Upper lobe of right lung (tissue), 1 donor: ENCODE results near the gene GEMIN7. TPM values are rescaled to one million over a fixed set of nuclear protein-coding genes. Genes with fewer than 3 reads are reported as not detected.

Experiments used
- ATAC-seq: fragments of 200-7000 bp; cut with Tn5 transposase; one replicate; pipeline ENCODE4 v1.9.1; 2020; ENCODE audit warnings: mild to moderate bottlenecking, moderate library complexity
- DNase-seq: peaks from one replicate; pipeline ENCODE4 v3.0.0-alpha.2; 2020
- H3K27ac ChIP-seq: fragments of 200-600 bp; one replicate; pipeline ENCODE4 v1.8.0; 2022
- H3K27me3 ChIP-seq: fragments of 200-600 bp; one replicate; pipeline ENCODE4 v1.8.0; 2022; ENCODE audit warnings: mild to moderate bottlenecking
- H3K36me3 ChIP-seq: fragments of 200-600 bp; one replicate; pipeline ENCODE4 v1.8.0; 2022
- H3K4me1 ChIP-seq: fragments of 200-600 bp; one replicate; pipeline ENCODE4 v1.8.0; 2022
- H3K4me3 ChIP-seq: fragments of 200-600 bp; one replicate; pipeline ENCODE4 v1.8.0; 2022; ENCODE audit warnings: mild to moderate bottlenecking
- H3K9me3 ChIP-seq: fragments of 200-600 bp; one replicate; pipeline ENCODE4 v1.8.0; 2022
- intact Hi-C: fragments of 100-400 bp; cut with DNase I; formaldehyde crosslinking; loops from one replicate; pipeline ENCODE4 v1.11.0; 2022
- total RNA-seq: library from RNA; stranded (reverse); fragmentation: NEBNext Ultra II Directional; extraction: Animal tissue kit (Norgen Biotek cat#: 25700); gene quantifications from one replicate; pipeline ENCODE4 v1.2.1, GENCODE V29; 2021
- TF ChIP-seq, protein P1 (sequence below): fragments of 200-600 bp; IDR thresholded peaks from one replicate; pipeline ENCODE4 v1.8.0; 2022; ENCODE audit warnings: antibody characterized with exemption
- donor health status: DM: no; HTN: yes; CAD: no; lungs with severe emphysema.

The GEMIN7 gene
- total RNA-seq, 1 donor from 2014 or later = 14.9 TPM

DNA sequence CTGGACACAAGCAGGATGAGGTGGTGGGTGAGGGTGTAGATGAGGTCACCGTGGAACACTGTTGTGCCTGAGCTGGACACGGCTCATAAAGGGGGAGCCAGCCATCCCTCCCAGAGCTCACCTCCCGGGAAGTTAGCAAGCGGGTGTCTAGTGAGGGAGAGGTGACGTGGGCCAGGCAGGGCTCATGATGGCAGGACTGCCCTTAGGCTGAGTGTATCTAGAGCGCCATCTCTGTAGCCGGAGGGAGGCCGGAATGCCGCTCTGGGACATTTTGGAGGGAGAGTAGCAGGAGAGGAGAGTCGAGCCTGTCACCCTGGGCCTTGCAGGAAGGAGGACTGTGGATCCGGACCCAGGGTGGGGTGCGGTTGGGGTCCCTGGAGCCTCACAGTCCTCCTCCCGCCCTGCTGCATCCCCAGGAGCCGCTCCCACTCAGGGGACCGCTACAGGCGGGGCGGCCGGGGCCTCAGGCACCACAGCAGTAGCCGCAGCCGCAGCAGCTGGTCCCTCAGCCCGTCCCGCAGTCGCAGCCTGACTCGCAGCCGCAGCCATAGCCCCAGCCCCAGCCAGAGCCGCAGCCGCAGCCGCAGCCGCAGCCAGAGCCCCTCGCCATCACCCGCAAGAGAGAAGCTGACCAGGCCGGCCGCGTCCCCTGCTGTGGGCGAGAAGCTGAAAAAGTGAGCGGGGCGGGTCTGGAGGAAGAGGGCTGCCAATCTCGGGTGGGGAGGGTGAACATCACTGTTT, 12.0 kb upstream of the GEMIN7 start:
- ATAC-seq (no peak), DNase-seq (no peak)
- Histone ChIP-seq H3K4me1 (no peaks in the 10 kb centered on the region), H3K9me3 (no peaks in the 10 kb centered on the region), H3K27ac (no peak overlapping the region), H3K36me3 (peaks cover 96% of the 10 kb centered on the region), H3K4me3 (no peak overlapping the region), H3K27me3 (no peaks in the 10 kb centered on the region)
- intact Hi-C loops = no loop called here
- TF ChIP-seq, protein P1, sequence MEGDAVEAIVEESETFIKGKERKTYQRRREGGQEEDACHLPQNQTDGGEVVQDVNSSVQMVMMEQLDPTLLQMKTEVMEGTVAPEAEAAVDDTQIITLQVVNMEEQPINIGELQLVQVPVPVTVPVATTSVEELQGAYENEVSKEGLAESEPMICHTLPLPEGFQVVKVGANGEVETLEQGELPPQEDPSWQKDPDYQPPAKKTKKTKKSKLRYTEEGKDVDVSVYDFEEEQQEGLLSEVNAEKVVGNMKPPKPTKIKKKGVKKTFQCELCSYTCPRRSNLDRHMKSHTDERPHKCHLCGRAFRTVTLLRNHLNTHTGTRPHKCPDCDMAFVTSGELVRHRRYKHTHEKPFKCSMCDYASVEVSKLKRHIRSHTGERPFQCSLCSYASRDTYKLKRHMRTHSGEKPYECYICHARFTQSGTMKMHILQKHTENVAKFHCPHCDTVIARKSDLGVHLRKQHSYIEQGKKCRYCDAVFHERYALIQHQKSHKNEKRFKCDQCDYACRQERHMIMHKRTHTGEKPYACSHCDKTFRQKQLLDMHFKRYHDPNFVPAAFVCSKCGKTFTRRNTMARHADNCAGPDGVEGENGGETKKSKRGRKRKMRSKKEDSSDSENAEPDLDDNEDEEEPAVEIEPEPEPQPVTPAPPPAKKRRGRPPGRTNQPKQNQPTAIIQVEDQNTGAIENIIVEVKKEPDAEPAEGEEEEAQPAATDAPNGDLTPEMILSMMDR = no peak

DNA sequence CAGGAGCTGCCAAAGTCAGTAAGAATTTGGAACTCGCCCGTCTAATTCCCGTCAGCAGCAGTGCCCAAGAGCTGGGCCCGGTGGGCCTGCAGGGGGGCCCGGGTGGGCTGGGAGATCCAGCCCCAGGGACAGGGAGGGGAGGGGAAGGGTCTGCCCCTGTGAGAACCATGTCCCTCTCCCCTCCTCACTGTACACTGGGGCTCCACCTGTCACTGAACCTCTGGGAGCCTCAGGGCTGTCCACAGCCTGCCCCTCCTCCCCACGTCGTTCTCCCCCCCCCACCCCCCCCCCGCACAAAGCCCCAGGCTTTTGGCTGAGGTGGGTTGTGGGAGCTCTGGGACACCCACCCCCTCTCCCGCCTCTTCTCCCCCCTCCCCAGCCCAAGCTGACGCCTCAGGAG, 11.0 kb upstream of the GEMIN7 start:
- DNase-seq (no peak), ATAC-seq (no peak)
- no peaks in the 10 kb centered on the region for H3K4me1 ChIP-seq
- H3K9me3 ChIP-seq = no peaks in the 10 kb centered on the region
- H3K27me3 ChIP-seq = no peaks in the 10 kb centered on the region
- TF ChIP-seq, protein P1 = no peak
- intact Hi-C loops = no loop called here
- peaks cover 88% of the 10 kb centered on the region for H3K36me3 ChIP-seq
- no peak overlapping the region for H3K4me3 ChIP-seq
- H3K27ac ChIP-seq = no peak overlapping the region

DNA sequence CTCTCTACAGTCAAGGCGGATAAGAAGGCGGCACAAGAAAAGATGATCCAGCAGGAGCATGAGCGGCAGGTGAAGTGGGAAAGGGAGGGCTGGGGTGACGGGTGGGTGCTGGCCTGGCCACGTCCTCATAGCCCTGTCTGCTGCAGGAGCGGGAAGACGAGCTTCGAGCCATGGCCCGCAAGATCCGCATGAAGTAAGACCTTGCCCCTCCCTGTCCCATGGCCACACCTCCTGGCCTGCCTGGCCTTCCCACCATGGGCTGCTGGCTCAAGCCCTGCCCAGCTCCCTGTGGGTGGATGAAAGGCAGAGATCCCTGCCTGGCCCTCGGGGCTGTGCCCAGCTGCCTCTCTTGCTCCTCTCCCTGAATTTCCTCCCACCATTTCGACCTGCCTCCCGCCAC, 10.0 kb upstream of the GEMIN7 start:
- no peaks in the 10 kb centered on the region for H3K4me1 ChIP-seq
- H3K4me3 ChIP-seq = no peak overlapping the region
- peaks cover 78% of the 10 kb centered on the region for H3K36me3 ChIP-seq
- H3K27ac ChIP-seq = no peak overlapping the region
- DNase-seq (no peak), ATAC-seq (peak; percentile 43)
- no peaks in the 10 kb centered on the region for H3K27me3 ChIP-seq
- no peaks in the 10 kb centered on the region for H3K9me3 ChIP-seq
- intact Hi-C loops = no loop called here
- TF ChIP-seq, protein P1 = no peak

DNA sequence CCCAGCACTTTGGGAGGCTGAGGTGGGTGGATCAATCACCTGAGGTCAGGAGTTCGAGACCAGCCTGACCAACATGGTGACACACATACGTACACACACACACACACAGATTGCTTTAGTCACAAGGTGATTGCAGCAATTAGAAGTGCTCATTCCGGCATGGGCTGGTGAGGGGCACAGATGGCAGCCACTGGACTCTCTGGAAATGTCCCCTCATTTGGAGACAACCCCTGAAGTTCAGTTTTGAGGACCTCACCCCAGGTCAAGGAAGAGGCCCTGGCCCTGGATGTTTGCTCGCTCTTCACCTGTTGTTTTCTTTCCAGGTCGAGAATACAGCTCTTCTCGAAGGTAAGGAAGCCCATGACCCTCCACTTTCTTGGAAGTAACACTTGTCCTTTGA, 8.8 kb upstream of the GEMIN7 start:
- intact Hi-C loops = no loop called here
- Histone ChIP-seq H3K4me1 (peaks cover 8% of the 10 kb centered on the region), H3K9me3 (no peaks in the 10 kb centered on the region), H3K4me3 (no peak overlapping the region), H3K36me3 (peaks cover 67% of the 10 kb centered on the region), H3K27me3 (no peaks in the 10 kb centered on the region), H3K27ac (no peak overlapping the region)
- no peak for ATAC-seq
- no peak for DNase-seq
- TF ChIP-seq, protein P1 = no peak

DNA sequence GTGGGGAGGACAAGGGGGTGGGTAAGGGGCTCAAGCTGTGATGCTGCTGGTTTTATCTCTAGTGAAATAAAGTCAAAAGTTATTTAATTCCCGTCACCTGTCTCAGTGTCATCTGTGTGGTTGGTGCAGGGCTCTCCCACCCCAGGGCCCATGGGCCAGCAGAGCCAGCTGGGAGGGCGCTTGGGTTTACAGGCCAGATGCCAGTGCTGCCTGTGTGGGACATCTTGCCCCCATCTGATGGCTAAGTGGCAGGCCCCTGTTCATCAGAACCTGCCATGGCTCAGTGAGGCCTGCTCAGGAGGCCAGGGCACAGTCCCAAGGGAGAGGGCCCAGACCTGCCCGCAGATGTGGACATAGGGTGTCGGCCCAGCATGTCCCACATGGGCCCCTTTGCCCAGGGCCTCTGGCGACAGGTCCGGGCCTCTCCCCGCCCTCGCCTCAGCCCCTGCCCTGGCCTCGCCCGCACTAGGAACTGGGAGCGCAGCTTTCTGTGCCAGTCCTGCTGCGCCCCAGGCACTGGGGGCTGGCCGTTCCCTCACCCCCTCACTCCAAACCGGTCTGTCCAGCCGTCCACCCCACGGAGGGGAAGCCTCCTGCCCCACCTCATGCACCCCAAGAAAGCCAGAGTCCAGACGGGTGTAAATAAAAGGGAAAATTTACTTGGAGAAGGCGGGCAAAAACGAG, 8.1 kb upstream of the GEMIN7 start:
- Histone ChIP-seq H3K4me3 (no peak overlapping the region), H3K27ac (no peak overlapping the region), H3K4me1 (peaks cover 9% of the 10 kb centered on the region), H3K9me3 (no peaks in the 10 kb centered on the region), H3K36me3 (peaks cover 60% of the 10 kb centered on the region), H3K27me3 (no peaks in the 10 kb centered on the region)
- TF ChIP-seq, protein P1 = no peak
- intact Hi-C loops = no loop called here
- DNase-seq (no peak), ATAC-seq (no peak)
